C4-2B (cell line): ENCODE measurements around the gene LGALS12.

Experiments used
- H3K27ac ChIP-seq: fragments of 450-650 bp; 2 replicates; pipeline ENCODE4 v1.5.1; 2017
- ZFX ChIP-seq: fragments of 450-650 bp; IDR thresholded peaks from 2 replicates; pipeline ENCODE4 v1.6.1; 2017
- TF ChIP-seq, protein P1 (sequence below): fragments of 450-650 bp; conservative IDR thresholded peaks from 2 replicates; pipeline ENCODE4 v1.5.1; 2017; ENCODE audit warnings: mild to moderate bottlenecking

Gene LGALS12

DNA sequence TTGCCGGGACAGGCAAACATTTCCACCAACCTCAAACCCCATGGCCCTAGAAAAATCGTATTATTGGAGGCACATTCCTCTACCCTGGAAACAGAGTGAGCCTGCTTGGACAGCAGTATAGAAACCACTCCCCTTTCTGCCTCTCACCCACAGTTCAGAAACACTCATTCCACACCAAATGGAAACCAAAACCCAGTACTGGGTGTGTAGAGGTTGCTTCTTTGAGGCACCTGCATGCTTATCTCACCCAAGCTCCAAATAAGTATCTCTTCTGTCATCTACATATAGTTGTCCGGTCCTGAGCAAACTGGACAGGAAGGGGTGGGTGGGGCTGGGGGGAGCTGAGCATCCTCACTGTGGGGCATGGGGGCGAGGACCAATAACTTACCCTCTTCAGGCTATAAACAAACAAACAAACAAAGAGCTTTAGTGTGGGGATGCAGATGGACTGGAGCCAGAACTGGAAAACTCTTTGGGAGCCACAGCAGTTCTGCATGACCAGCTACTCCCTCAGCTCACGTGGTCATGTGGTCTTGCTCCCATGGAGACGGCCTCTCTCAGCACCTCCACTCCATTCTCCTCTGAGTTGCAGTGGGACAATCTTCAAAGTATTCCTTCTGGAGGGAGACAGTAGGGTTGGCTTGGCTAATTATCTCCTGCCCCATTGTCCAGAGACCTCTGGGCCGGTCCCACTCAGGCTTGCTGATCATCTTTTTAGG lies 58.3 kb downstream of the LGALS12 start:
- TF ChIP-seq, protein P1, sequence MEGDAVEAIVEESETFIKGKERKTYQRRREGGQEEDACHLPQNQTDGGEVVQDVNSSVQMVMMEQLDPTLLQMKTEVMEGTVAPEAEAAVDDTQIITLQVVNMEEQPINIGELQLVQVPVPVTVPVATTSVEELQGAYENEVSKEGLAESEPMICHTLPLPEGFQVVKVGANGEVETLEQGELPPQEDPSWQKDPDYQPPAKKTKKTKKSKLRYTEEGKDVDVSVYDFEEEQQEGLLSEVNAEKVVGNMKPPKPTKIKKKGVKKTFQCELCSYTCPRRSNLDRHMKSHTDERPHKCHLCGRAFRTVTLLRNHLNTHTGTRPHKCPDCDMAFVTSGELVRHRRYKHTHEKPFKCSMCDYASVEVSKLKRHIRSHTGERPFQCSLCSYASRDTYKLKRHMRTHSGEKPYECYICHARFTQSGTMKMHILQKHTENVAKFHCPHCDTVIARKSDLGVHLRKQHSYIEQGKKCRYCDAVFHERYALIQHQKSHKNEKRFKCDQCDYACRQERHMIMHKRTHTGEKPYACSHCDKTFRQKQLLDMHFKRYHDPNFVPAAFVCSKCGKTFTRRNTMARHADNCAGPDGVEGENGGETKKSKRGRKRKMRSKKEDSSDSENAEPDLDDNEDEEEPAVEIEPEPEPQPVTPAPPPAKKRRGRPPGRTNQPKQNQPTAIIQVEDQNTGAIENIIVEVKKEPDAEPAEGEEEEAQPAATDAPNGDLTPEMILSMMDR = no peak
- TF ChIP-seq ZFX = no peak
- H3K27ac ChIP-seq = no peak overlapping the region

DNA sequence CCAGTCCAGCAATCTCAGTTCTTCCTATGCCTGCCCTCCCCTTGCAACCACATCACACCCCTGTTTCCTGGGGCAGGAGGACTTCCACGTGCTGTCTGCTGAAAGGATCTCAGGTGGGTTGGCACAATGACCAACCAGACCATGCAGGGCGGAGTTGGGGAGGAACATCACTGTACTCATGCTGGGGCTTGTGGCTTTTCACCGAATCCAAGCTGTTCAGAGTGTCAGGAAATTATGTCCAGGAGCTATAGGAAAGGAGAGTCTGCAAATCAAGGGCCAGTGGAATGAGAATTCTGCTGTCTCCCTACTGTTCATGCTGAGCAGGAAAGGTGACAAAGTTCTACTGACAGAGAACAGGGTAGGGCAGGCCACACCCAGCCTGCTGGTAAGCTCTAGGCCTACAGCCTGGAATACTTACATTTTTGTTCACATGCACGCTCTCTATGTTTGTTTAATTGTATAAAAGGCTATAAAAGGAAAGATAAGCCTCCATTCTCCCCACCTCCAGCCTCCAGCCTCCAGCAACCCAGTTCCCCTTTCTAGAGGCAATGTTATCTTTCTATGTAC lies 59.0 kb downstream of the LGALS12 start:
- TF ChIP-seq ZFX = no peak
- TF ChIP-seq, protein P1 = no peak
- no peak overlapping the region for H3K27ac ChIP-seq
